ENCODE measurements around the gene JAKMIP1.

The JAKMIP1 gene

GRCh38 chr4:6024313-6024960 lies 175.9 kb downstream of the JAKMIP1 start:
- FAIRE-seq (no peak), DNase-seq (ENCODE audit: insufficient read length, low spot score) (no peak)
- no peak for TF ChIP-seq TAF1 (IDR thresholded peaks at IDR 0.05; ENCODE audit: low read depth, low read length)
- TF ChIP-seq PAX5 (IDR thresholded peaks at IDR 0.05; ENCODE audit: insufficient read depth, low read length, severe bottlenecking) = no peak
- no peak for TF ChIP-seq POLR2A (IDR thresholded peaks at IDR 0.05; ENCODE audit: low read depth, low read length)
- no peak for TF ChIP-seq POLR2AphosphoS5 (IDR thresholded peaks at IDR 0.05; ENCODE audit: low read depth, low read length)
- TF ChIP-seq POU2F2 (IDR thresholded peaks at IDR 0.05; ENCODE audit: low read depth, low read length) = no peak
- no peak for TF ChIP-seq SPI1 (IDR thresholded peaks at IDR 0.05; ENCODE audit: low read depth, low read length)

GRCh38 chr4:6023731-6024130 lies 176.6 kb downstream of the JAKMIP1 start:
- TF ChIP-seq POLR2AphosphoS5 (IDR thresholded peaks at IDR 0.05; ENCODE audit: low read depth, low read length) = no peak
- 0 out of 2 replicates have a peak, but pooled peaks have one; percentile 5 for TF ChIP-seq SPI1 (IDR thresholded peaks at IDR 0.05; ENCODE audit: low read depth, low read length)
- DNase-seq (ENCODE audit: insufficient read length, low spot score) (no peak), FAIRE-seq (no peak)

- no peak for FAIRE-seq
- no peak for DNase-seq (ENCODE audit: insufficient read length, low spot score)
- TF ChIP-seq PAX5 (IDR thresholded peaks at IDR 0.05; ENCODE audit: insufficient read depth, low read length, severe bottlenecking) (no peak), POLR2A (IDR thresholded peaks at IDR 0.05; ENCODE audit: low read depth, low read length) (no peak), POU2F2 (IDR thresholded peaks at IDR 0.05; ENCODE audit: low read depth, low read length) (no peak), POLR2AphosphoS5 (IDR thresholded peaks at IDR 0.05; ENCODE audit: low read depth, low read length) (no peak), TAF1 (IDR thresholded peaks at IDR 0.05; ENCODE audit: low read depth, low read length) (no peak), SPI1 (IDR thresholded peaks at IDR 0.05; ENCODE audit: low read depth, low read length) (no peak)
Measured at GRCh38 chr4:6022607-6023288, 177.6 kb downstream of the JAKMIP1 start.

GRCh38 chr4:6021831-6022606 lies 178.3 kb downstream of the JAKMIP1 start:
- DNase-seq (ENCODE audit: insufficient read length, low spot score) (no peak), FAIRE-seq (no peak)
- TF ChIP-seq SPI1 (IDR thresholded peaks at IDR 0.05; ENCODE audit: low read depth, low read length) (0 out of 2 replicates have a peak, but pooled peaks have one; percentile 26), TAF1 (IDR thresholded peaks at IDR 0.05; ENCODE audit: low read depth, low read length) (no peak)

GRCh38 chr4:6020613-6021012 lies 179.7 kb downstream of the JAKMIP1 start:
- TF ChIP-seq POLR2A (IDR thresholded peaks at IDR 0.05; ENCODE audit: low read depth, low read length) = no peak
- no peak for TF ChIP-seq POU2F2 (IDR thresholded peaks at IDR 0.05; ENCODE audit: low read depth, low read length)
- TF ChIP-seq SPI1 (IDR thresholded peaks at IDR 0.05; ENCODE audit: low read depth, low read length) = no peak
- TF ChIP-seq TAF1 (IDR thresholded peaks at IDR 0.05; ENCODE audit: low read depth, low read length) = no peak
- TF ChIP-seq PAX5 (IDR thresholded peaks at IDR 0.05; ENCODE audit: insufficient read depth, low read length, severe bottlenecking) = no peak
- TF ChIP-seq POLR2AphosphoS5 (IDR thresholded peaks at IDR 0.05; ENCODE audit: low read depth, low read length) = no peak
- DNase-seq (ENCODE audit: insufficient read length, low spot score) (no peak), FAIRE-seq (no peak)

GRCh38 chr4:6019316-6020263 lies 180.8 kb downstream of the JAKMIP1 start:
- DNase-seq (ENCODE audit: insufficient read length, low spot score) (peak; percentile 50), FAIRE-seq (peak; percentile 9)
- no peak for TF ChIP-seq POLR2AphosphoS5 (IDR thresholded peaks at IDR 0.05; ENCODE audit: low read depth, low read length)
- TF ChIP-seq POLR2A (IDR thresholded peaks at IDR 0.05; ENCODE audit: low read depth, low read length) = no peak
- TF ChIP-seq POU2F2 (IDR thresholded peaks at IDR 0.05; ENCODE audit: low read depth, low read length) = peak; percentile 34; the same call in 1 of the 2 replicates

- no peak for TF ChIP-seq TAF1 (IDR thresholded peaks at IDR 0.05; ENCODE audit: low read depth, low read length)
- DNase-seq (ENCODE audit: insufficient read length, low spot score) (no peak), FAIRE-seq (no peak)
Measured at GRCh38 chr4:6018331-6018730, 182.0 kb downstream of the JAKMIP1 start, which contains the start of gene C4orf50. Gene C4orf50, minus strand, starts transcription at chr4:6018431.

- no peak for FAIRE-seq
- TF ChIP-seq SPI1 (IDR thresholded peaks at IDR 0.05; ENCODE audit: low read depth, low read length) (no peak), POLR2AphosphoS5 (IDR thresholded peaks at IDR 0.05; ENCODE audit: low read depth, low read length) (no peak), POU2F2 (IDR thresholded peaks at IDR 0.05; ENCODE audit: low read depth, low read length) (no peak), TAF1 (IDR thresholded peaks at IDR 0.05; ENCODE audit: low read depth, low read length) (no peak), PAX5 (IDR thresholded peaks at IDR 0.05; ENCODE audit: insufficient read depth, low read length, severe bottlenecking) (no peak), POLR2A (IDR thresholded peaks at IDR 0.05; ENCODE audit: low read depth, low read length) (no peak)
- no peak for DNase-seq (ENCODE audit: insufficient read length, low spot score)
Measured at GRCh38 chr4:6017800-6018199, 182.5 kb downstream of the JAKMIP1 start.

- FAIRE-seq = no peak
- no peak for TF ChIP-seq POLR2A (IDR thresholded peaks at IDR 0.05; ENCODE audit: low read depth, low read length)
- TF ChIP-seq POU2F2 (IDR thresholded peaks at IDR 0.05; ENCODE audit: low read depth, low read length) = no peak
- no peak for TF ChIP-seq SPI1 (IDR thresholded peaks at IDR 0.05; ENCODE audit: low read depth, low read length)
- no peak for TF ChIP-seq TAF1 (IDR thresholded peaks at IDR 0.05; ENCODE audit: low read depth, low read length)
- TF ChIP-seq POLR2AphosphoS5 (IDR thresholded peaks at IDR 0.05; ENCODE audit: low read depth, low read length) = no peak
- no peak for TF ChIP-seq PAX5 (IDR thresholded peaks at IDR 0.05; ENCODE audit: insufficient read depth, low read length, severe bottlenecking)
- DNase-seq (ENCODE audit: insufficient read length, low spot score) = no peak
Measured at GRCh38 chr4:6017030-6017429, 183.3 kb downstream of the JAKMIP1 start.
